Caco-2 (cell line): ENCODE results near the gene AP1S3. TPM values are rescaled to one million over a fixed set of nuclear protein-coding genes. Genes with fewer than 3 reads are reported as not detected.

Experiments
- BruUV-seq: library from RNA; stranded (reverse); fragments of 400-500 nt; replicated peaks from 2 replicates; lab custom pipeline; 2021; lab: Mats Ljungman, UMichigan
- CTCF ChIA-PET: fragments of 300-600 bp; sonication (Branson Sonifier 250); formaldehyde crosslinking; loops from one replicate; lab custom pipeline; 2022; ENCODE audit warnings: antibody characterized with exemption; lab: Charles Lee
- POLR2A ChIA-PET: fragments of 300-600 bp; sonication (Branson Sonifier 250); formaldehyde crosslinking; loops from one replicate; lab custom pipeline; 2022; ENCODE audit warnings: antibody characterized with exemption; lab: Charles Lee
- DNase-seq, 2 experiments: peaks; one replicate each; pipeline versions ENCODE4 v3.0.0 to v3.0.0-alpha.2; 2020 to 2022
- H3K27me3 ChIP-seq: replicated peaks from 2 replicates; pipeline ENCODE4 v1.6.0; 2011; ENCODE audit warnings: low read length; ENCODE audit not compliant: control insufficient read depth, insufficient read depth
- H3K36me3 ChIP-seq: 2 replicates; pipeline ENCODE4 v1.5.1; 2011; ENCODE audit warnings: low read length; ENCODE audit not compliant: control insufficient read depth, insufficient read depth
- H3K4me1 ChIP-seq: fragments of 250-450 bp; sonication (Bioruptor Pico); 2 replicates; pipeline ENCODE4 v1.5.1; 2020; ENCODE audit warnings: mild to moderate bottlenecking
- H3K4me3 ChIP-seq: 2 replicates; pipeline ENCODE4 v1.5.1; 2011; ENCODE audit warnings: low read depth, mild to moderate bottlenecking, control low read depth, low read length
- H3K9me3 ChIP-seq: fragments of 250-450 bp; sonication (Bioruptor Pico); 2 replicates; pipeline ENCODE4 v1.5.1; 2020; ENCODE audit warnings: mild to moderate bottlenecking, moderate library complexity
- H3K27ac Mint-ChIP-seq: one replicate; pipeline ENCODE4 v1.8.0; 2022; ENCODE audit warnings: mixed read lengths; ENCODE audit not compliant: unreplicated experiment
- H3K27me3 Mint-ChIP-seq: one replicate; pipeline ENCODE4 v1.8.0; 2022; ENCODE audit warnings: mixed read lengths; ENCODE audit not compliant: insufficient read depth, unreplicated experiment
- H3K36me3 Mint-ChIP-seq: one replicate; pipeline ENCODE4 v1.8.0; 2022; ENCODE audit warnings: mild to moderate bottlenecking, mixed read lengths; ENCODE audit not compliant: insufficient read depth, unreplicated experiment
- H3K4me1 Mint-ChIP-seq: one replicate; pipeline ENCODE4 v1.8.0; 2022; ENCODE audit warnings: low read depth, mixed read lengths; ENCODE audit not compliant: unreplicated experiment
- H3K4me3 Mint-ChIP-seq: one replicate; pipeline ENCODE4 v1.8.0; 2022; ENCODE audit warnings: mild to moderate bottlenecking, moderate library complexity, mixed read lengths; ENCODE audit not compliant: unreplicated experiment
- H3K9me3 Mint-ChIP-seq: one replicate; pipeline ENCODE4 v1.8.0; 2022; ENCODE audit warnings: mixed read lengths; ENCODE audit not compliant: unreplicated experiment
- intact Hi-C: fragments of 100-400 bp; cut with micrococcal nuclease; formaldehyde crosslinking; loops from one replicate; pipeline ENCODE4 v1.10.0; 2022; ENCODE audit not compliant: unreplicated experiment
- total RNA-seq: library from RNA; stranded (reverse); gene quantifications from 2 replicates; pipeline ENCODE4 v1.2.3, GENCODE V29; 2022
- TF ChIP-seq, protein P1 (sequence below), 2 experiments: fragments of 200-600 bp in 1 of 2; IDR thresholded peaks; 1 replicate in 1 of 2; 2 replicates in 1 of 2; pipeline versions ENCODE4 v1.5.1 to v1.8.0; 2011 to 2022; ENCODE audit warnings: antibody characterized with exemption in 1 of 2, control low read depth in 1 of 2, inconsistent platforms in 1 of 2, low read depth in 1 of 2, low read length in 1 of 2, mild to moderate bottlenecking in 1 of 2, moderate library complexity in 1 of 2; ENCODE audit not compliant: insufficient read depth in 1 of 2, severe bottlenecking in 1 of 2, unreplicated experiment in 1 of 2

Gene AP1S3
- total RNA-seq, 1 experiment from 2014 or later = 180 TPM

DNA sequence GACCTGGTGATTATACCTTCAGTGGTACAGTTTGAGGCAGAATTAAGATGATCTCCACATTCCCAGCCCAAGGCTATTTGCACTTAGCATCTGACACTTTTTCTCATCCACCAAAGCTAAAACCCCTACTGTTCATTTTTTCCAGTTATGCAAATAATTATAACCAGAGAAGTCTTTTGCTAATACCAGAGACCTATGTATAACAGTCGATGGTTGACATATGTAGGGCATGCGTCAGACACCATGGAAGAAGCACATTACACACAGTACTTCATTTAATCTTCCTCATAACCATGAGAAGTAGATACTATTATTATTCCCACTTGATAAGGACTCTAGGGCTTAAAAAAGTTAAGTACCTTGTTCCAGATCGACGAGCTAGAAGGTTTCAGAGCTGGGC is 36.5 kb downstream of the AP1S3 start:
- ChIA-PET POLR2A (no interaction called here), CTCF (interaction anchor here (1.8 kb wide), 1 partner anchor 61 kb away, joined by 5 read pairs; no protein-coding TSS in a partner anchor)
- H3K36me3 ChIP-seq = 0 out of 2 replicates have a peak, but pooled peaks cover 1% of the 10 kb centered on the region
- no peak overlapping the region for H3K4me3 ChIP-seq
- intact Hi-C loops = no loop called here
- H3K27me3 ChIP-seq = no peaks in the 10 kb centered on the region
- no peaks in the 10 kb centered on the region for H3K9me3 ChIP-seq
- H3K4me1 ChIP-seq = peaks cover 80% of the 10 kb centered on the region
- TF ChIP-seq, protein P1, sequence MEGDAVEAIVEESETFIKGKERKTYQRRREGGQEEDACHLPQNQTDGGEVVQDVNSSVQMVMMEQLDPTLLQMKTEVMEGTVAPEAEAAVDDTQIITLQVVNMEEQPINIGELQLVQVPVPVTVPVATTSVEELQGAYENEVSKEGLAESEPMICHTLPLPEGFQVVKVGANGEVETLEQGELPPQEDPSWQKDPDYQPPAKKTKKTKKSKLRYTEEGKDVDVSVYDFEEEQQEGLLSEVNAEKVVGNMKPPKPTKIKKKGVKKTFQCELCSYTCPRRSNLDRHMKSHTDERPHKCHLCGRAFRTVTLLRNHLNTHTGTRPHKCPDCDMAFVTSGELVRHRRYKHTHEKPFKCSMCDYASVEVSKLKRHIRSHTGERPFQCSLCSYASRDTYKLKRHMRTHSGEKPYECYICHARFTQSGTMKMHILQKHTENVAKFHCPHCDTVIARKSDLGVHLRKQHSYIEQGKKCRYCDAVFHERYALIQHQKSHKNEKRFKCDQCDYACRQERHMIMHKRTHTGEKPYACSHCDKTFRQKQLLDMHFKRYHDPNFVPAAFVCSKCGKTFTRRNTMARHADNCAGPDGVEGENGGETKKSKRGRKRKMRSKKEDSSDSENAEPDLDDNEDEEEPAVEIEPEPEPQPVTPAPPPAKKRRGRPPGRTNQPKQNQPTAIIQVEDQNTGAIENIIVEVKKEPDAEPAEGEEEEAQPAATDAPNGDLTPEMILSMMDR (IDR thresholded peaks at IDR 0.05; ENCODE audit: insufficient read depth in 1 of 2, low read depth in 1 of 2, low read length in 1 of 2, severe bottlenecking in 1 of 2, unreplicated experiment in 1 of 2) = no peak
- no peak for DNase-seq
- H3K27ac Mint-ChIP-seq = peak overlapping the region; percentile 22
- H3K4me3 Mint-ChIP-seq = no peak overlapping the region
- no TSS peak for BruUV-seq
- H3K4me1 Mint-ChIP-seq = peaks cover 64% of the 10 kb centered on the region
- H3K36me3 Mint-ChIP-seq = peaks cover 69% of the 10 kb centered on the region
- H3K9me3 Mint-ChIP-seq = no peaks in the 10 kb centered on the region
- H3K27me3 Mint-ChIP-seq = no peaks in the 10 kb centered on the region

DNA sequence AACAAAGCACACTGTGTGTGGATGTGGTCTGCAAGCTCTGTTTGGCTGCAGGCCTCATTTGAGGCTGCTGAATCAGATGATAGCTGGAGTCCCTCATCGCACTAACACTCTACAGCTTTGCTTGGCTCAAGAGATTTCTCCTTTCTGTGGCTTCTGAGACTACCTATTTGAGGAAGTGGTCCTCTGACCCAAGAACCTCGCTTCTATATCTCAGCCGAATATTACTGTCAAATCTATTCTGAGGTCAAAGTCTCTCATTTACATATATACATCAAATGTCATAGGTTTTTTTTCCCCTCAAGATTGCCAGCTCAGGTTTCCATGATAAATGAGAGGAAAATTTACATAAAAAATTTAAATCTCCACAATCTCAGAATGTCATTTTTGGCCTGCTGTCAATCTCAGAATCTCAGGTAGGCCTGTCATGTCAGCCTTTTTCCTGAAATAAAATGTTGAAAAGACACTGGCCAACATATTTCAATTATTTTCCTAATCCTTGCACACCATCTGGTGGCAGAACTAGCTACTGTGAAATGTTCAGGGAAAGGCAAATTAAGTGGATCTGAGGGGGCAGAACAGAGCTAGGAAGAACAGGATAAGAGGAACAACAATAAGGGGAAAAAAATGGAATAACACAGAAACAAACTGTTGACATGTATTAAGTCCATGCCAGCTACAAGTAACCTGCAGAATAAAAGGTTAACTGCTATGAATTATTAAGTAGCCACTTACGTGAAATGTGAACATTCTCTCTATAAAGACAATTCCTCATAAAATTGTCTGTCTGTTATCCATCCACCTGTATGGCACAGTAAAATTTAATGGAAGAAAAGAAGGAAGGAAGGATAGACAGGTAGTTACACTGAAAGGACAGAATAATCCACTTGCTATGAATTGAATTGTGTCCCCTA is 39.3 kb downstream of the AP1S3 start:
- peaks cover 55% of the 10 kb centered on the region for H3K4me1 Mint-ChIP-seq
- H3K36me3 Mint-ChIP-seq = peaks cover 76% of the 10 kb centered on the region
- H3K27ac Mint-ChIP-seq = peak overlapping the region; percentile 75
- no peak overlapping the region for H3K4me3 ChIP-seq
- intact Hi-C loops = loop anchor here (1.0 to 5.0 kb wide), 5 partner anchors 71 to 492 kb away; no protein-coding TSS in a partner anchor
- H3K27me3 ChIP-seq = no peaks in the 10 kb centered on the region
- H3K9me3 Mint-ChIP-seq = peaks cover 6% of the 10 kb centered on the region
- no peaks in the 10 kb centered on the region for H3K36me3 ChIP-seq
- peaks cover 90% of the 10 kb centered on the region for H3K4me1 ChIP-seq
- POLR2A ChIA-PET = no interaction called here
- H3K27me3 Mint-ChIP-seq = no peaks in the 10 kb centered on the region
- H3K9me3 ChIP-seq = no peaks in the 10 kb centered on the region
- DNase-seq = peak in 1 of 2 experiments; percentile 50
- CTCF ChIA-PET = interaction anchor here (0.6 to 2.7 kb wide), 9 partner anchors 10 to 122 kb away, joined by 3 to 15 read pairs (median 6); partner anchors contain the start of gene AP1S3
- TF ChIP-seq, protein P1 (IDR thresholded peaks at IDR 0.05; ENCODE audit: insufficient read depth in 1 of 2, low read depth in 1 of 2, low read length in 1 of 2, severe bottlenecking in 1 of 2, unreplicated experiment in 1 of 2) = peak; percentile 56 to 72
- H3K4me3 Mint-ChIP-seq = peak overlapping the region; percentile 12
- BruUV-seq = no TSS peak

DNA sequence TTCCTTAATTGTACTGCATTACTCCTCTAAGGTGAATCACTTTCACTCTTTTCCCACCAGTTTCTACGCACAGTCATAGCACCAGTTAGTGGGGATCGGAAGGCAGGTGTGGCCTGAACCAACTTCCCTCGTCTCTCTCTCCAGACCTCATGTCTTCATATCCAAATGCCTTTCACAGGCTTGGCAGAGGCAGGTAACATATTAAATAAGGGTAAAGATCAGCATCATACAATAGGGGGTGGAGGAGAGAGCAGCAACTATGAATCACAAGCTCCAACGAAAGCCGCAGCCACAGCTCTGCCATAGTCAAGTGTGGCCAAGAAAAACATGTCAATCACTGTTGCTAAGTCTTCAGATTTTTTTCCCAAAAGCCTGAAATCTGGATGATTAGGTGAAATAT is 40.3 kb downstream of the AP1S3 start:
- H3K36me3 ChIP-seq = no peaks in the 10 kb centered on the region
- Mint-ChIP-seq H3K4me3 (no peak overlapping the region), H3K9me3 (peaks cover 11% of the 10 kb centered on the region), H3K27me3 (no peaks in the 10 kb centered on the region), H3K36me3 (peaks cover 74% of the 10 kb centered on the region), H3K4me1 (peaks cover 50% of the 10 kb centered on the region), H3K27ac (peak overlapping the region; percentile 45)
- peaks cover 8% of the 10 kb centered on the region; the same call in 1 of the 2 replicates for H3K9me3 ChIP-seq
- H3K4me1 ChIP-seq = peaks cover 81% of the 10 kb centered on the region
- ChIA-PET POLR2A (no interaction called here), CTCF (interaction anchor here (0.6 to 2.3 kb wide), 4 partner anchors 11 to 126 kb away, joined by 3 to 15 read pairs (median 6); no protein-coding TSS in a partner anchor)
- intact Hi-C loops = loop anchor here (5.0 kb wide), 1 partner anchor 340 kb away; no protein-coding TSS in a partner anchor
- no peak for DNase-seq
- no peak overlapping the region for H3K4me3 ChIP-seq
- TF ChIP-seq, protein P1 (IDR thresholded peaks at IDR 0.05; ENCODE audit: insufficient read depth in 1 of 2, low read depth in 1 of 2, low read length in 1 of 2, severe bottlenecking in 1 of 2, unreplicated experiment in 1 of 2) = no peak
- BruUV-seq = no TSS peak
- no peaks in the 10 kb centered on the region for H3K27me3 ChIP-seq
